Memory B cell (primary cell): ENCODE measurements around the gene PLCL2.

Experiments
- ATAC-seq: fragments of 150-1000 bp; cut with Tn5 transposase; 2 replicates; pipeline ENCODE4 v1.10.0; 2021; ENCODE audit warnings: low read depth, mild to moderate bottlenecking, moderate library complexity
- DNase-seq, 2 donors: peaks; one replicate each; pipeline ENCODE4 v3.0.0; 2022; ENCODE audit warnings: low spot score in 2 of 2
- H3K27ac Mint-ChIP-seq: one replicate; pipeline ENCODE4 v1.8.0; 2022; ENCODE audit warnings: mild to moderate bottlenecking, moderate library complexity, mixed read lengths
- H3K27me3 Mint-ChIP-seq: one replicate; pipeline ENCODE4 v1.8.0; 2022; ENCODE audit warnings: mixed read lengths
- H3K36me3 Mint-ChIP-seq: one replicate; pipeline ENCODE4 v1.8.0; 2022; ENCODE audit warnings: mild to moderate bottlenecking, mixed read lengths
- H3K4me1 Mint-ChIP-seq: one replicate; pipeline ENCODE4 v1.8.0; 2022; ENCODE audit warnings: mixed read lengths
- H3K4me3 Mint-ChIP-seq: one replicate; pipeline ENCODE4 v1.8.0; 2022; ENCODE audit warnings: mild to moderate bottlenecking, moderate library complexity, mixed read lengths
- H3K9me3 Mint-ChIP-seq: one replicate; pipeline ENCODE4 v1.8.0; 2022; ENCODE audit warnings: mixed read lengths

Gene PLCL2

GRCh38 chr3:16875876-16876550, 8.7 kb upstream of the PLCL2 start:
- Mint-ChIP-seq H3K27me3 (peaks cover 4% of the 10 kb centered on the region), H3K9me3 (no peaks in the 10 kb centered on the region), H3K36me3 (no peaks in the 10 kb centered on the region), H3K27ac (no peak overlapping the region), H3K4me3 (no peak overlapping the region), H3K4me1 (peaks cover 8% of the 10 kb centered on the region)
- DNase-seq (no peak), ATAC-seq (peak; percentile 24)

- Mint-ChIP-seq H3K4me1 (peaks cover 8% of the 10 kb centered on the region), H3K9me3 (no peaks in the 10 kb centered on the region), H3K27ac (no peak overlapping the region), H3K4me3 (no peak overlapping the region), H3K27me3 (peaks cover 3% of the 10 kb centered on the region), H3K36me3 (no peaks in the 10 kb centered on the region)
- ATAC-seq (no peak), DNase-seq (no peak)
These were observed 7.2 kb upstream of the PLCL2 start for GRCh38 chr3:16877505-16877904.

GRCh38 chr3:16877911-16878310, 6.8 kb upstream of the PLCL2 start:
- no peak for DNase-seq
- H3K4me1 Mint-ChIP-seq = peaks cover 10% of the 10 kb centered on the region
- H3K4me3 Mint-ChIP-seq = no peak overlapping the region
- H3K27me3 Mint-ChIP-seq = peaks cover 2% of the 10 kb centered on the region
- H3K36me3 Mint-ChIP-seq = no peaks in the 10 kb centered on the region
- H3K27ac Mint-ChIP-seq = no peak overlapping the region
- no peak for ATAC-seq
- no peaks in the 10 kb centered on the region for H3K9me3 Mint-ChIP-seq

GRCh38 chr3:16881896-16882630, 2.7 kb upstream of the PLCL2 start:
- H3K4me3 Mint-ChIP-seq = no peak overlapping the region
- peaks cover 8% of the 10 kb centered on the region for H3K4me1 Mint-ChIP-seq
- no peaks in the 10 kb centered on the region for H3K36me3 Mint-ChIP-seq
- peak overlapping the region; percentile 86 for H3K27ac Mint-ChIP-seq
- no peaks in the 10 kb centered on the region for H3K27me3 Mint-ChIP-seq
- DNase-seq (no peak), ATAC-seq (no peak)
- no peaks in the 10 kb centered on the region for H3K9me3 Mint-ChIP-seq

GRCh38 chr3:16883057-16883722, 1.6 kb upstream of the PLCL2 start:
- peak overlapping the region; percentile 97 for H3K4me3 Mint-ChIP-seq
- ATAC-seq = no peak
- no peaks in the 10 kb centered on the region for H3K36me3 Mint-ChIP-seq
- H3K27ac Mint-ChIP-seq = peak overlapping the region; percentile 86
- no peak for DNase-seq
- no peaks in the 10 kb centered on the region for H3K27me3 Mint-ChIP-seq
- H3K4me1 Mint-ChIP-seq = peaks cover 11% of the 10 kb centered on the region
- no peaks in the 10 kb centered on the region for H3K9me3 Mint-ChIP-seq

- Mint-ChIP-seq H3K4me3 (peak overlapping the region; percentile 97), H3K9me3 (no peaks in the 10 kb centered on the region), H3K27ac (peak overlapping the region; percentile 86), H3K27me3 (no peaks in the 10 kb centered on the region), H3K4me1 (peaks cover 12% of the 10 kb centered on the region), H3K36me3 (no peaks in the 10 kb centered on the region)
- DNase-seq = no peak
- ATAC-seq = no peak
These were observed 1.1 kb upstream of the PLCL2 start for GRCh38 chr3:16883723-16884083.

- H3K36me3 Mint-ChIP-seq = no peaks in the 10 kb centered on the region
- peaks cover 17% of the 10 kb centered on the region for H3K4me1 Mint-ChIP-seq
- ATAC-seq = peak; percentile 51
- H3K27ac Mint-ChIP-seq = peak overlapping the region; percentile 90
- no peaks in the 10 kb centered on the region for H3K9me3 Mint-ChIP-seq
- peak; percentile 72 to 78 for DNase-seq
- H3K27me3 Mint-ChIP-seq = no peaks in the 10 kb centered on the region
- peak overlapping the region; percentile 97 for H3K4me3 Mint-ChIP-seq
These were observed 539 bp upstream of the PLCL2 start for GRCh38 chr3:16884084-16884747.

GRCh38 chr3:16885593-16886302, 993 bp downstream of the PLCL2 start:
- Mint-ChIP-seq H3K36me3 (no peaks in the 10 kb centered on the region), H3K4me1 (peaks cover 28% of the 10 kb centered on the region), H3K9me3 (no peaks in the 10 kb centered on the region), H3K27me3 (no peaks in the 10 kb centered on the region), H3K27ac (peak overlapping the region; percentile 90), H3K4me3 (peak overlapping the region; percentile 97)
- DNase-seq (no peak), ATAC-seq (peak; percentile 26)

GRCh38 chr3:16886303-16886683, 1.5 kb downstream of the PLCL2 start:
- peak overlapping the region; percentile 90 for H3K27ac Mint-ChIP-seq
- no peaks in the 10 kb centered on the region for H3K9me3 Mint-ChIP-seq
- H3K4me3 Mint-ChIP-seq = peak overlapping the region; percentile 97
- ATAC-seq (no peak), DNase-seq (no peak)
- no peaks in the 10 kb centered on the region for H3K27me3 Mint-ChIP-seq
- peaks cover 33% of the 10 kb centered on the region for H3K4me1 Mint-ChIP-seq
- no peaks in the 10 kb centered on the region for H3K36me3 Mint-ChIP-seq

- H3K27me3 Mint-ChIP-seq = no peaks in the 10 kb centered on the region
These were observed 2.4 kb downstream of the PLCL2 start for GRCh38 chr3:16887130-16887529.

GRCh38 chr3:16888356-16888755, 3.6 kb downstream of the PLCL2 start:
- Mint-ChIP-seq H3K36me3 (no peaks in the 10 kb centered on the region), H3K9me3 (no peaks in the 10 kb centered on the region), H3K27me3 (no peaks in the 10 kb centered on the region), H3K4me1 (peaks cover 45% of the 10 kb centered on the region), H3K4me3 (peak overlapping the region; percentile 87), H3K27ac (peak overlapping the region; percentile 92)
- DNase-seq (no peak), ATAC-seq (no peak)

More at GRCh38 chr3:16887130-16887529, 2.4 kb downstream of the PLCL2 start:
- H3K27ac Mint-ChIP-seq = peak overlapping the region; percentile 90
- H3K36me3 Mint-ChIP-seq = no peaks in the 10 kb centered on the region
- H3K4me3 Mint-ChIP-seq = peak overlapping the region; percentile 97
- ATAC-seq (no peak), DNase-seq (no peak)
- no peaks in the 10 kb centered on the region for H3K9me3 Mint-ChIP-seq
- H3K4me1 Mint-ChIP-seq = peaks cover 41% of the 10 kb centered on the region

GRCh38 chr3:16888785-16889607, 4.2 kb downstream of the PLCL2 start:
- Mint-ChIP-seq H3K4me1 (peaks cover 46% of the 10 kb centered on the region), H3K9me3 (no peaks in the 10 kb centered on the region), H3K4me3 (peak overlapping the region; percentile 87), H3K27ac (peak overlapping the region; percentile 92), H3K27me3 (no peaks in the 10 kb centered on the region), H3K36me3 (no peaks in the 10 kb centered on the region)
- ATAC-seq (peak; percentile 20), DNase-seq (no peak)
